Type B pancreatic cell (in vitro differentiated cells): ENCODE measurements around the gene CTDSP2. TPM values are rescaled to one million over a fixed set of nuclear protein-coding genes. Genes with fewer than 3 reads are reported as not detected.

ENCODE experiments used
- DNase-seq: peaks from one replicate; pipeline ENCODE4 v3.0.0; 2021; ENCODE audit warnings: mixed read lengths; ENCODE audit not compliant: unreplicated experiment; ENCODE audit errors: extremely low spot score
- H3K27ac Mint-ChIP-seq: 2 replicates; pipeline ENCODE4 v1.8.0; 2021; ENCODE audit warnings: mild to moderate bottlenecking, mixed read lengths
- H3K27me3 Mint-ChIP-seq: 2 replicates; pipeline ENCODE4 v1.8.0; 2021; ENCODE audit warnings: mixed read lengths
- H3K36me3 Mint-ChIP-seq: 2 replicates; pipeline ENCODE4 v1.8.0; 2021; ENCODE audit warnings: mixed read lengths
- H3K4me1 Mint-ChIP-seq: one replicate; pipeline ENCODE4 v1.8.0; 2021; ENCODE audit warnings: mixed read lengths; ENCODE audit not compliant: unreplicated experiment
- H3K4me3 Mint-ChIP-seq: 2 replicates; pipeline ENCODE4 v1.8.0; 2021; ENCODE audit warnings: mild to moderate bottlenecking, mixed read lengths
- H3K9me3 Mint-ChIP-seq: 2 replicates; pipeline ENCODE4 v1.8.0; 2021; ENCODE audit warnings: mixed read lengths
- CTCF ChIP-seq: fragments of 200-600 bp; sonication (generic); conservative IDR thresholded peaks from 2 replicates; pipeline ENCODE4 v1.5.0; 2021; ENCODE audit warnings: antibody characterized with exemption, mild to moderate bottlenecking
- total RNA-seq: library from RNA; stranded (reverse); gene quantifications from 2 replicates; pipeline ENCODE4 v1.2.1, GENCODE V29; 2021; ENCODE audit warnings: low replicate concordance

The CTDSP2 gene
- total RNA-seq, 1 donor from 2014 or later, result 183 TPM

GRCh38 chr12:57826400-57826799 lies 20.1 kb downstream of the CTDSP2 start:
- Mint-ChIP-seq H3K4me3 (no peak overlapping the region), H3K27ac (no peak overlapping the region), H3K4me1 (peaks cover 1% of the 10 kb centered on the region), H3K36me3 (peaks cover 24% of the 10 kb centered on the region), H3K9me3 (no peaks in the 10 kb centered on the region), H3K27me3 (no peaks in the 10 kb centered on the region)
- DNase-seq, result no peak
- no peak for TF ChIP-seq CTCF

GRCh38 chr12:57825451-57825850 lies 21.1 kb downstream of the CTDSP2 start:
- no peaks in the 10 kb centered on the region for H3K9me3 Mint-ChIP-seq
- H3K4me3 Mint-ChIP-seq, result no peak overlapping the region
- TF ChIP-seq CTCF, result no peak
- no peaks in the 10 kb centered on the region for H3K27me3 Mint-ChIP-seq
- peaks cover 29% of the 10 kb centered on the region for H3K36me3 Mint-ChIP-seq
- H3K4me1 Mint-ChIP-seq, result no peaks in the 10 kb centered on the region
- DNase-seq, result no peak
- H3K27ac Mint-ChIP-seq, result no peak overlapping the region

GRCh38 chr12:57823908-57824640 lies 22.5 kb downstream of the CTDSP2 start:
- H3K27me3 Mint-ChIP-seq, result no peaks in the 10 kb centered on the region
- TF ChIP-seq CTCF, result no peak
- H3K27ac Mint-ChIP-seq, result no peak overlapping the region
- no peak for DNase-seq
- peaks cover 29% of the 10 kb centered on the region for H3K36me3 Mint-ChIP-seq
- no peak overlapping the region for H3K4me3 Mint-ChIP-seq
- no peaks in the 10 kb centered on the region for H3K9me3 Mint-ChIP-seq
- peaks cover under 1% of the 10 kb centered on the region for H3K4me1 Mint-ChIP-seq

- DNase-seq, result no peak
- TF ChIP-seq CTCF, result no peak
- peaks cover 8% of the 10 kb centered on the region for H3K4me1 Mint-ChIP-seq
- H3K4me3 Mint-ChIP-seq, result no peak overlapping the region
- no peak overlapping the region for H3K27ac Mint-ChIP-seq
- no peaks in the 10 kb centered on the region for H3K9me3 Mint-ChIP-seq
- no peaks in the 10 kb centered on the region for H3K27me3 Mint-ChIP-seq
- H3K36me3 Mint-ChIP-seq, result peaks cover 33% of the 10 kb centered on the region
Observed at GRCh38 chr12:57823131-57823907, 23.2 kb downstream of the CTDSP2 start.

GRCh38 chr12:57822392-57823130 lies 24.0 kb downstream of the CTDSP2 start:
- H3K36me3 Mint-ChIP-seq, result peaks cover 33% of the 10 kb centered on the region
- H3K27ac Mint-ChIP-seq, result no peak overlapping the region
- H3K4me1 Mint-ChIP-seq, result peaks cover 9% of the 10 kb centered on the region
- no peaks in the 10 kb centered on the region for H3K9me3 Mint-ChIP-seq
- DNase-seq, result no peak
- no peaks in the 10 kb centered on the region for H3K27me3 Mint-ChIP-seq
- TF ChIP-seq CTCF, result no peak
- no peak overlapping the region for H3K4me3 Mint-ChIP-seq
